ENCODE data around the gene BCAS4.

Gene BCAS4

DNA sequence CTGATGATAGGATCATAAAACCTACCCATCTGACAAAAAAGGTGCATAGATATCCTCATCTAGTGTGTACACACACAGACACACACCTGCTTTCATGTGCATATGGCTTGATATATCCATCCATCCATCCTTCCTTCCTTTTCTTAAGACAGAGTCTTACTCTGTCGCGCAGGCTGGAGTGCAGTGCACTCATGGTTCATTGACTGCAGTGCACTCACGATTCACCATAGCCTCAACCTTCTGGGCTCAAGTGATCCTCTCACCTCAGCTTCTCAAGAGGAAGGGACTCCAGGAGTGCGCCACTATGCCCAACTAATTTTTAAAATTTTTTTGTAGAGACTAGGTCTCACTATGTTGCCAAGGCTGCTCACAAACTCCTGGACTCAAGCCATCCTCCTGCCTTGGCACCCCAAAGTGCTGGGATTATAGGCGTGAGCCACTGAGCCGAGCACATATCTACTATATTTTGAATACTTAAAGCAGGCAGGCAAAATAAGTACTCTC lies 109.3 kb downstream of the BCAS4 start:
- H3K4me2 ChIP-seq (ENCODE audit: low read length), result no peak overlapping the region
- H3K9ac ChIP-seq (ENCODE audit: low read length), result no peak overlapping the region
- H3K27me3 ChIP-seq (ENCODE audit: insufficient read depth, low read length), result no peaks in the 10 kb centered on the region
- no peak overlapping the region for H2AFZ ChIP-seq (ENCODE audit: low read length)
- peaks cover 74% of the 10 kb centered on the region for H3K79me2 ChIP-seq (ENCODE audit: insufficient read depth, low read length)
- no peaks in the 10 kb centered on the region for H3K9me2 ChIP-seq (ENCODE audit: low read depth, low read length)
- no peaks in the 10 kb centered on the region for H3K9me3 ChIP-seq (ENCODE audit: low read length)
- H3K4me1 ChIP-seq (ENCODE audit: insufficient read depth, low read length, severe bottlenecking), result no peaks in the 10 kb centered on the region
- no peak overlapping the region for H3K27ac ChIP-seq (ENCODE audit: low read depth, low read length, poor library complexity, severe bottlenecking)
- TF ChIP-seq, protein P1, sequence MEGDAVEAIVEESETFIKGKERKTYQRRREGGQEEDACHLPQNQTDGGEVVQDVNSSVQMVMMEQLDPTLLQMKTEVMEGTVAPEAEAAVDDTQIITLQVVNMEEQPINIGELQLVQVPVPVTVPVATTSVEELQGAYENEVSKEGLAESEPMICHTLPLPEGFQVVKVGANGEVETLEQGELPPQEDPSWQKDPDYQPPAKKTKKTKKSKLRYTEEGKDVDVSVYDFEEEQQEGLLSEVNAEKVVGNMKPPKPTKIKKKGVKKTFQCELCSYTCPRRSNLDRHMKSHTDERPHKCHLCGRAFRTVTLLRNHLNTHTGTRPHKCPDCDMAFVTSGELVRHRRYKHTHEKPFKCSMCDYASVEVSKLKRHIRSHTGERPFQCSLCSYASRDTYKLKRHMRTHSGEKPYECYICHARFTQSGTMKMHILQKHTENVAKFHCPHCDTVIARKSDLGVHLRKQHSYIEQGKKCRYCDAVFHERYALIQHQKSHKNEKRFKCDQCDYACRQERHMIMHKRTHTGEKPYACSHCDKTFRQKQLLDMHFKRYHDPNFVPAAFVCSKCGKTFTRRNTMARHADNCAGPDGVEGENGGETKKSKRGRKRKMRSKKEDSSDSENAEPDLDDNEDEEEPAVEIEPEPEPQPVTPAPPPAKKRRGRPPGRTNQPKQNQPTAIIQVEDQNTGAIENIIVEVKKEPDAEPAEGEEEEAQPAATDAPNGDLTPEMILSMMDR (IDR thresholded peaks at IDR 0.05; ENCODE audit: low read length), result no peak
- TF ChIP-seq EZH2 (IDR thresholded peaks at IDR 0.05; ENCODE audit: borderline replicate concordance, low read length), result no peak
- no peak overlapping the region for H3K4me3 ChIP-seq (ENCODE audit: low read depth, low read length, poor library complexity, severe bottlenecking)
- no peaks in the 10 kb centered on the region for H3F3A ChIP-seq (ENCODE audit: insufficient read depth, low read length)
- peaks cover 78% of the 10 kb centered on the region for H3K36me3 ChIP-seq (ENCODE audit: insufficient read depth, low read length)
- peaks cover 7% of the 10 kb centered on the region for H4K20me1 ChIP-seq (ENCODE audit: insufficient read depth, low read length)

DNA sequence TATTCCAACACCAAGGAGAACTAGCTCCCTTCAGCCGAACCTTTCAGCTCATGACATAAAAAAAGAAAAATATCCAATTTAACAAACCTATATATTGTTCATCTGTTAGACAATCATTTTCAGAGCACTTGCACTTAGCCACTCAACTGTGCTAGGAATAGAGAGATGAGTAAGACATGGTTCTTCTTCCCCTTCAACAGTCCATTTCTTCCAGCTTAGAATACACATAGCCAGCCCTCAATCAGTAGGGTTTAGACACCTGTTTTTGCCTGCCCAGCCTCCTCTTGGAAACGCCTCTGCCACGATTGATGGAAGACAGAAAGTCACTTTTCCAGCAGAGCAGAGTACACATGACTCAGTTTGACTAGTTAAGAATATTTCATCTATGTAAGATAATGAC lies 114.6 kb downstream of the BCAS4 start:
- Histone ChIP-seq H4K20me1 (ENCODE audit: insufficient read depth, low read length) (peaks cover 11% of the 10 kb centered on the region; the same call in 1 of the 2 replicates), H2AFZ (ENCODE audit: low read length) (no peak overlapping the region)

DNA sequence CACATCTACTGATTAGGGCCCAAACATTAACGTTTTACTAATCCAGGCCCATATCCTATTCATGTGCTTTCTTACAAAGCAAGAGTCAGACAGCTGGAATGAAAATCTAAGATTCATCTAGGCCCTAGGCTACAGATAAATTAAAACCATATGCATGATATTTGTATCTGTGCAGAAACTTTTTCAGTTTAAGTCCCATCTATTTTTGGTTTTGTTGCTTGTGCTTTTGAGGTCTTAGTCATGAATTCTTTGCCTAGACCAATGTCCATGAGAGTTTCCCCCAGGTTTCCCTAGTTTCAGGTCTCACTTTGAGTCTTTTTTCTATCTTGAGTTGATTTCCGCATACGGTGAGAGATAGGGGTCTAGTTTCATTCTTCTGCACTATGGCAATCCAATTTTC lies 116.2 kb downstream of the BCAS4 start:
- Histone ChIP-seq H2AFZ (ENCODE audit: low read length) (no peak overlapping the region), H3K79me2 (ENCODE audit: insufficient read depth, low read length) (peaks cover 99% of the 10 kb centered on the region), H3K27ac (ENCODE audit: low read depth, low read length, poor library complexity, severe bottlenecking) (no peak overlapping the region), H3K27me3 (ENCODE audit: insufficient read depth, low read length) (no peaks in the 10 kb centered on the region), H3K4me3 (ENCODE audit: low read depth, low read length, poor library complexity, severe bottlenecking) (no peak overlapping the region), H3K36me3 (ENCODE audit: insufficient read depth, low read length) (peaks cover 76% of the 10 kb centered on the region), H3K9ac (ENCODE audit: low read length) (no peak overlapping the region), H3K9me2 (ENCODE audit: low read depth, low read length) (no peaks in the 10 kb centered on the region), H3F3A (ENCODE audit: insufficient read depth, low read length) (no peaks in the 10 kb centered on the region), H3K4me1 (ENCODE audit: insufficient read depth, low read length, severe bottlenecking) (peaks cover 10% of the 10 kb centered on the region), H3K4me2 (ENCODE audit: low read length) (no peak overlapping the region), H4K20me1 (ENCODE audit: insufficient read depth, low read length) (peaks cover 11% of the 10 kb centered on the region; the same call in 1 of the 2 replicates), H3K9me3 (ENCODE audit: low read length) (no peaks in the 10 kb centered on the region)
- TF ChIP-seq, protein P1 (IDR thresholded peaks at IDR 0.05; ENCODE audit: low read length), result no peak
- TF ChIP-seq EZH2 (IDR thresholded peaks at IDR 0.05; ENCODE audit: borderline replicate concordance, low read length), result no peak

More for the DNA sequence above, 114.6 kb downstream of the BCAS4 start:
- no peak overlapping the region for H3K9ac ChIP-seq (ENCODE audit: low read length)
- H3K79me2 ChIP-seq (ENCODE audit: insufficient read depth, low read length), result peaks cover 99% of the 10 kb centered on the region
- H3K4me1 ChIP-seq (ENCODE audit: insufficient read depth, low read length, severe bottlenecking), result no peaks in the 10 kb centered on the region
- no peaks in the 10 kb centered on the region for H3K27me3 ChIP-seq (ENCODE audit: insufficient read depth, low read length)
- H3K36me3 ChIP-seq (ENCODE audit: insufficient read depth, low read length), result peaks cover 71% of the 10 kb centered on the region
- H3K9me3 ChIP-seq (ENCODE audit: low read length), result no peaks in the 10 kb centered on the region
- H3K9me2 ChIP-seq (ENCODE audit: low read depth, low read length), result no peaks in the 10 kb centered on the region
- H3F3A ChIP-seq (ENCODE audit: insufficient read depth, low read length), result no peaks in the 10 kb centered on the region
- H3K4me3 ChIP-seq (ENCODE audit: low read depth, low read length, poor library complexity, severe bottlenecking), result no peak overlapping the region
- TF ChIP-seq EZH2 (IDR thresholded peaks at IDR 0.05; ENCODE audit: borderline replicate concordance, low read length), result no peak
- TF ChIP-seq, protein P1 (IDR thresholded peaks at IDR 0.05; ENCODE audit: low read length), result no peak
- H3K27ac ChIP-seq (ENCODE audit: low read depth, low read length, poor library complexity, severe bottlenecking), result no peak overlapping the region
- H3K4me2 ChIP-seq (ENCODE audit: low read length), result no peak overlapping the region
